CD4-positive, alpha-beta T cell (primary cell): Measurements from ENCODE around the gene HMOX1. TPM values are rescaled to one million over a fixed set of nuclear protein-coding genes. Genes with fewer than 3 reads are reported as not detected.

ENCODE experiments used
- ATAC-seq: fragments of 200-7000 bp; cut with Tn5 transposase; one replicate; pipeline ENCODE4 v1.10.0; 2022; ENCODE audit warnings: mild to moderate bottlenecking; ENCODE audit not compliant: poor library complexity
- CTCF ChIA-PET: fragments of 350-600 bp; sonication (Branson Sonifier 250); formaldehyde crosslinking; loops from one replicate; lab custom pipeline; 2021; ENCODE audit warnings: antibody characterized with exemption, inconsistent platforms; lab: Charles Lee
- POLR2A ChIA-PET: fragments of 350-600 bp; sonication (Branson Sonifier 250); formaldehyde crosslinking; loops from one replicate; lab custom pipeline; 2021; ENCODE audit warnings: antibody characterized with exemption, inconsistent platforms; lab: Charles Lee
- DNase-seq, 14 experiments: peaks; one replicate each; pipeline ENCODE4 v3.0.0-alpha.2; 2013 to 2020; ENCODE audit warnings: mixed read lengths in 2 of 14
- H3K27ac ChIP-seq, 2 donors: one replicate each; pipeline versions ENCODE4 v1.5.1 to v1.7.0; 2013; ENCODE audit warnings: low read length in 2 of 2, low read depth in 1 of 2, mild to moderate bottlenecking in 1 of 2
- H3K27me3 ChIP-seq, 2 experiments: 1 replicate in 1 of 2; 2 replicates in 1 of 2; pipeline versions ENCODE4 v1.6.1 to v1.7.0; 2013; ENCODE audit warnings: low read length in 2 of 2, control low read depth in 1 of 2, mild to moderate bottlenecking in 1 of 2, moderate library complexity in 1 of 2; ENCODE audit not compliant: insufficient read depth in 2 of 2, control insufficient read depth in 1 of 2
- H3K36me3 ChIP-seq: one replicate; pipeline ENCODE4 v1.6.1; 2013; ENCODE audit warnings: low read length, control low read depth; ENCODE audit not compliant: insufficient read depth
- H3K4me1 ChIP-seq: one replicate; pipeline ENCODE4 v1.6.1; 2013; ENCODE audit warnings: low read length, control low read depth; ENCODE audit not compliant: insufficient read depth
- H3K4me3 ChIP-seq: one replicate; pipeline ENCODE4 v1.5.1; 2013; ENCODE audit warnings: mild to moderate bottlenecking, low read length, moderate library complexity
- H3K9me3 ChIP-seq, 2 experiments: 1 replicate in 1 of 2; 2 replicates in 1 of 2; pipeline versions ENCODE4 v1.6.1 to v1.7.0; 2013; ENCODE audit warnings: low read length in 2 of 2, mild to moderate bottlenecking in 2 of 2, control low read depth in 1 of 2, moderate library complexity in 1 of 2; ENCODE audit not compliant: control insufficient read depth in 1 of 2, insufficient read depth in 1 of 2
- H3K27ac Mint-ChIP-seq: one replicate; pipeline ENCODE4 v1.8.0; 2020; ENCODE audit warnings: mixed read lengths
- H3K27me3 Mint-ChIP-seq: one replicate; pipeline ENCODE4 v1.8.0; 2021; ENCODE audit warnings: mixed read lengths
- H3K36me3 Mint-ChIP-seq: one replicate; pipeline ENCODE4 v1.8.0; 2021; ENCODE audit warnings: low read depth, mixed read lengths
- H3K4me1 Mint-ChIP-seq: one replicate; pipeline ENCODE4 v1.8.0; 2021; ENCODE audit warnings: low read depth, mixed read lengths
- H3K4me3 Mint-ChIP-seq: one replicate; pipeline ENCODE4 v1.8.0; 2020; ENCODE audit warnings: mild to moderate bottlenecking, mixed read lengths
- H3K9me3 Mint-ChIP-seq: one replicate; pipeline ENCODE4 v1.8.0; 2020; ENCODE audit warnings: mixed read lengths
- CTCF ChIP-seq: fragments of 200-600 bp; IDR thresholded peaks from one replicate; pipeline ENCODE4 v1.8.0; 2022; ENCODE audit warnings: antibody characterized with exemption, mild to moderate bottlenecking
- intact Hi-C, 2 experiments: fragments of 100-400 bp; cut with DNase I in 1 of 2; cut with micrococcal nuclease in 1 of 2; formaldehyde crosslinking; loops; one replicate each; pipeline versions ENCODE4 v1.15.1 to v1.9.0; 2023 to 2025; cut with DNase I, micrococcal nuclease
- total RNA-seq, 174 experiments: library from RNA in 2 of 174; stranded (reverse) in 2 of 174; gene quantifications; one replicate each; pipeline ENCODE4 v1.2.3 and lab custom pipeline; 2021 to 2026

The HMOX1 gene
- total RNA-seq, 2 experiments from 2014 or later, result 1.1 to 1.5 TPM

- ATAC-seq (no peak), DNase-seq (peak in 2 of 14 experiments; percentile 47 to 49)
- H3K27ac Mint-ChIP-seq, result no peak overlapping the region
- peaks cover 55% of the 10 kb centered on the region for H3K27me3 Mint-ChIP-seq
- H3K4me3 ChIP-seq, result no peak overlapping the region
- H3K27ac ChIP-seq, result no peak overlapping the region
- POLR2A ChIA-PET, result no interaction called here
- H3K9me3 Mint-ChIP-seq, result no peaks in the 10 kb centered on the region
- CTCF ChIA-PET, result no interaction called here
- peaks cover 4% of the 10 kb centered on the region for H3K36me3 Mint-ChIP-seq
- no peak overlapping the region for H3K4me3 Mint-ChIP-seq
- H3K27me3 ChIP-seq, result peaks cover 0 to 21% of the 10 kb centered on the region in 2 experiments
- TF ChIP-seq CTCF, result no peak
- H3K4me1 Mint-ChIP-seq, result peaks cover 8% of the 10 kb centered on the region
- intact Hi-C loops, result no loop called here
- H3K4me1 ChIP-seq, result peaks cover 8% of the 10 kb centered on the region
- H3K36me3 ChIP-seq, result no peaks in the 10 kb centered on the region
- H3K9me3 ChIP-seq, result no peaks in the 10 kb centered on the region
These were observed 13.5 kb upstream of the HMOX1 start for GRCh38 chr22:35367331-35367886.

DNA sequence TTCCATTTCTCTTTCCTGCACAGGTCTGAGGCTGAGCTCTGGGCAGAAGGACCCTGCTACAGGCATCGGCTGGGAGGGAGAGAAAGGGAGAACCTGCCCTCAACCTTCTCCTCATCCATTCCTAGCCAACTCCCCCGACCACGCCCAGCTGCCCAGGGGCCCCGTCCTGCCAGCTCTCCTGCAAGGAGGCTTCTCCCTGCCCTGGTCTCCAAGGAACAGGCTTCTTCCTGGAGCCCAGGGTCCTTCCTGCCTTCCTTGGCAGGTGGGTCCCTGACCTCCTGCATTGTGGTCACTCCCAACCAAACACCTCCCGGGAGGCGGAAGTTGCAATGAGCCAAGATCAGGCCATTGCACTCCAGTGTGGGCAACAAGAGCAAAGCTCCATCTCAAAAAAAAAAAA is 12.5 kb upstream of the HMOX1 start:
- Mint-ChIP-seq H3K4me3 (no peak overlapping the region), H3K36me3 (peaks cover 4% of the 10 kb centered on the region), H3K4me1 (peaks cover 8% of the 10 kb centered on the region), H3K27ac (no peak overlapping the region), H3K27me3 (peaks cover 55% of the 10 kb centered on the region), H3K9me3 (no peaks in the 10 kb centered on the region)
- no peak overlapping the region for H3K4me3 ChIP-seq
- ATAC-seq (no peak), DNase-seq (no peak)
- H3K9me3 ChIP-seq, result no peaks in the 10 kb centered on the region
- ChIA-PET POLR2A (no interaction called here), CTCF (no interaction called here)
- H3K36me3 ChIP-seq, result no peaks in the 10 kb centered on the region
- H3K27me3 ChIP-seq, result peaks cover 0 to 21% of the 10 kb centered on the region in 2 experiments
- TF ChIP-seq CTCF, result no peak
- intact Hi-C loops, result no loop called here
- H3K27ac ChIP-seq, result no peak overlapping the region
- peaks cover 8% of the 10 kb centered on the region for H3K4me1 ChIP-seq

GRCh38 chr22:35369996-35370395 is 10.9 kb upstream of the HMOX1 start:
- Mint-ChIP-seq H3K4me3 (no peak overlapping the region), H3K27me3 (peaks cover 52% of the 10 kb centered on the region), H3K9me3 (no peaks in the 10 kb centered on the region), H3K27ac (no peak overlapping the region), H3K4me1 (peaks cover 8% of the 10 kb centered on the region), H3K36me3 (peaks cover 4% of the 10 kb centered on the region)
- intact Hi-C loops, result no loop called here
- Histone ChIP-seq H3K9me3 (no peaks in the 10 kb centered on the region), H3K4me3 (no peak overlapping the region), H3K27me3 (peaks cover 0 to 21% of the 10 kb centered on the region in 2 experiments), H3K4me1 (peaks cover 8% of the 10 kb centered on the region), H3K36me3 (no peaks in the 10 kb centered on the region), H3K27ac (no peak overlapping the region)
- ATAC-seq, result no peak
- no peak for DNase-seq
- no peak for TF ChIP-seq CTCF
- CTCF ChIA-PET, result no interaction called here
- POLR2A ChIA-PET, result no interaction called here
